MM.1S (cell line): ENCODE data around the gene UBXN7.

Experiments used
- DNase-seq: peaks from one replicate; pipeline ENCODE4 v3.0.0-alpha.2; 2015
- H2AFZ ChIP-seq: fragments of 300-600 bp; sonication (generic); 2 replicates; pipeline ENCODE4 v1.6.0; 2016; ENCODE audit warnings: antibody characterized with exemption, low read length
- H3F3A ChIP-seq: fragments of 300-600 bp; sonication (generic); 2 replicates; pipeline ENCODE4 v1.6.1; 2016; ENCODE audit warnings: mild to moderate bottlenecking, antibody characterized with exemption, low read length, moderate library complexity, mixed read lengths; ENCODE audit not compliant: insufficient read depth
- H3K27ac ChIP-seq: fragments of 300-600 bp; sonication (generic); 2 replicates; pipeline ENCODE4 v1.5.1; 2016; ENCODE audit warnings: mild to moderate bottlenecking, low read length
- H3K27me3 ChIP-seq: fragments of 300-600 bp; sonication (generic); replicated peaks from 2 replicates; pipeline ENCODE4 v1.6.0; 2016; ENCODE audit warnings: low read length; ENCODE audit not compliant: insufficient read depth
- H3K36me3 ChIP-seq: fragments of 300-600 bp; sonication (generic); replicated peaks from 2 replicates; pipeline ENCODE4 v1.6.1; 2016; ENCODE audit warnings: mild to moderate bottlenecking, low read length, mixed read lengths; ENCODE audit not compliant: insufficient read depth
- H3K4me1 ChIP-seq: fragments of 300-600 bp; sonication (generic); 2 replicates; pipeline ENCODE4 v1.6.1; 2016; ENCODE audit warnings: low read length, mixed read lengths
- H3K4me2 ChIP-seq: fragments of 300-600 bp; sonication (generic); 2 replicates; pipeline ENCODE4 v1.6.0; 2016; ENCODE audit warnings: low read depth, low read length
- H3K4me3 ChIP-seq: fragments of 300-600 bp; sonication (generic); 2 replicates; pipeline ENCODE4 v1.5.1; 2016; ENCODE audit warnings: low read length, mixed read lengths
- H3K79me2 ChIP-seq: fragments of 300-600 bp; sonication (generic); 2 replicates; pipeline ENCODE4 v1.6.1; 2016; ENCODE audit warnings: mixed run types, low read length, mixed read lengths
- H3K9ac ChIP-seq: fragments of 300-600 bp; sonication (generic); 2 replicates; pipeline ENCODE4 v1.6.1; 2016; ENCODE audit warnings: low read length, mixed read lengths
- H3K9me2 ChIP-seq: fragments of 300-600 bp; sonication (generic); replicated peaks from 2 replicates; pipeline ENCODE4 v1.6.1; 2016; ENCODE audit warnings: mild to moderate bottlenecking, low read length, mixed read lengths; ENCODE audit not compliant: insufficient read depth
- H3K9me3 ChIP-seq: fragments of 300-600 bp; sonication (generic); replicated peaks from 2 replicates; pipeline ENCODE4 v1.6.1; 2016; ENCODE audit warnings: mild to moderate bottlenecking, low read length, mixed read lengths; ENCODE audit not compliant: insufficient read depth
- H4K20me1 ChIP-seq: fragments of 300-600 bp; sonication (generic); 2 replicates; pipeline ENCODE4 v1.6.1; 2016; ENCODE audit warnings: mild to moderate bottlenecking, low read length, moderate library complexity, mixed read lengths; ENCODE audit not compliant: insufficient read depth
- CTCF ChIP-seq: fragments of 300-600 bp; sonication (generic); IDR thresholded peaks from 2 replicates; pipeline ENCODE4 v1.5.1; 2016; ENCODE audit warnings: antibody characterized with exemption, low read length, mixed read lengths
- EZH2 ChIP-seq: fragments of 300-600 bp; sonication (generic); optimal IDR thresholded peaks from 2 replicates; pipeline ENCODE3; 2017; ENCODE audit warnings: low read depth, mild to moderate bottlenecking, antibody characterized with exemption, low read length, mixed read lengths
- EZH2phosphoT487 ChIP-seq: fragments of 300-600 bp; sonication (generic); IDR thresholded peaks from 2 replicates; pipeline ENCODE4 v1.6.1; 2018; ENCODE audit warnings: antibody characterized with exemption, low read length

UBXN7 gene

GRCh38 chr3:196398782-196399181 lies 33.4 kb downstream of the UBXN7 start:
- Histone ChIP-seq H3K27ac (no peak overlapping the region), H3K4me2 (no peak overlapping the region), H3K9me3 (no peaks in the 10 kb centered on the region), H2AFZ (no peak overlapping the region), H4K20me1 (no peaks in the 10 kb centered on the region), H3K9ac (no peak overlapping the region), H3K27me3 (no peaks in the 10 kb centered on the region), H3K4me1 (no peaks in the 10 kb centered on the region), H3F3A (no peaks in the 10 kb centered on the region), H3K9me2 (no peaks in the 10 kb centered on the region), H3K79me2 (no peaks in the 10 kb centered on the region), H3K36me3 (no peaks in the 10 kb centered on the region), H3K4me3 (no peak overlapping the region)
- TF ChIP-seq EZH2 (no peak), EZH2phosphoT487 (no peak), CTCF (no peak)
- no peak for DNase-seq

- Histone ChIP-seq H3K9me3 (no peaks in the 10 kb centered on the region), H2AFZ (no peak overlapping the region), H3K79me2 (no peaks in the 10 kb centered on the region), H3K27ac (no peak overlapping the region), H3F3A (no peaks in the 10 kb centered on the region), H3K27me3 (no peaks in the 10 kb centered on the region), H3K4me3 (no peak overlapping the region), H3K9me2 (no peaks in the 10 kb centered on the region), H3K9ac (no peak overlapping the region), H4K20me1 (no peaks in the 10 kb centered on the region), H3K4me1 (no peaks in the 10 kb centered on the region), H3K4me2 (no peak overlapping the region), H3K36me3 (no peaks in the 10 kb centered on the region)
- TF ChIP-seq CTCF, result no peak
- TF ChIP-seq EZH2phosphoT487, result no peak
- no peak for TF ChIP-seq EZH2
- no peak for DNase-seq
Observed at GRCh38 chr3:196397941-196398340, 34.3 kb downstream of the UBXN7 start.

- Histone ChIP-seq H3K9ac (no peak overlapping the region), H3K36me3 (peaks cover 19% of the 10 kb centered on the region), H4K20me1 (no peaks in the 10 kb centered on the region), H3F3A (no peaks in the 10 kb centered on the region), H3K4me3 (no peak overlapping the region), H3K27me3 (no peaks in the 10 kb centered on the region), H3K4me2 (no peak overlapping the region), H3K4me1 (no peaks in the 10 kb centered on the region), H3K9me3 (no peaks in the 10 kb centered on the region), H3K27ac (no peak overlapping the region), H2AFZ (no peak overlapping the region), H3K9me2 (no peaks in the 10 kb centered on the region), H3K79me2 (peaks cover 3% of the 10 kb centered on the region; the same call in 1 of the 2 replicates)
- TF ChIP-seq CTCF (no peak), EZH2phosphoT487 (no peak), EZH2 (no peak)
- DNase-seq, result no peak
Observed at GRCh38 chr3:196390116-196390515, 42.1 kb downstream of the UBXN7 start.
